HG03342 (cell line): Measurements from ENCODE around the gene PSMB9.
"Not testable (repeated sequence)": the region's sequence is repeated elsewhere in the genome, so short reads cannot be mapped to it uniquely, and the experiment has no call there.

Experiments
- ATAC-seq: cut with Tn5 transposase; IDR thresholded peaks from one replicate; pipeline ENCODE4 v1.9.1; 2021; ENCODE audit warnings: mild to moderate bottlenecking, moderate library complexity; ENCODE audit not compliant: unreplicated experiment

The PSMB9 gene

GRCh38 chr6:32858194-32858593 is 4.2 kb downstream of the PSMB9 start:
- ATAC-seq: no peak

- ATAC-seq: no peak
These were observed 6.7 kb downstream of the PSMB9 start for GRCh38 chr6:32860674-32861073.

GRCh38 chr6:32862725-32863124 is 8.7 kb downstream of the PSMB9 start:
- ATAC-seq: no peak

GRCh38 chr6:32865724-32866443 is 11.9 kb downstream of the PSMB9 start:
- no peak for ATAC-seq

GRCh38 chr6:32867022-32867477 is 13.1 kb downstream of the PSMB9 start:
- peak; percentile 42 for ATAC-seq

- ATAC-seq: no peak
These were observed 13.7 kb downstream of the PSMB9 start for GRCh38 chr6:32867554-32868256.

GRCh38 chr6:32868257-32868788 is 14.3 kb downstream of the PSMB9 start:
- no peak for ATAC-seq

GRCh38 chr6:32873947-32874346 is 20.0 kb downstream of the PSMB9 start:
- not testable (repeated sequence) for ATAC-seq

- no peak for ATAC-seq
These were observed 22.6 kb downstream of the PSMB9 start for GRCh38 chr6:32876603-32877002.

GRCh38 chr6:32879691-32880090 is 25.7 kb downstream of the PSMB9 start:
- ATAC-seq: no peak

GRCh38 chr6:32880962-32881361 is 27.0 kb downstream of the PSMB9 start:
- ATAC-seq: not testable (repeated sequence)

- ATAC-seq: no peak
These were observed 28.9 kb downstream of the PSMB9 start for GRCh38 chr6:32882879-32883250.

GRCh38 chr6:32883789-32884188 is 29.8 kb downstream of the PSMB9 start:
- ATAC-seq: no peak

GRCh38 chr6:32885698-32886286 is 31.8 kb downstream of the PSMB9 start:
- no peak for ATAC-seq

GRCh38 chr6:32886681-32887383 is 32.8 kb downstream of the PSMB9 start:
- no peak for ATAC-seq

- no peak for ATAC-seq
These were observed 33.6 kb downstream of the PSMB9 start for GRCh38 chr6:32887616-32888015.

- no peak for ATAC-seq
These were observed 34.6 kb downstream of the PSMB9 start for GRCh38 chr6:32888576-32888975.

- no peak for ATAC-seq
These were observed 35.5 kb downstream of the PSMB9 start for GRCh38 chr6:32889533-32889932.

- no peak for ATAC-seq
These were observed 36.8 kb downstream of the PSMB9 start for GRCh38 chr6:32890831-32891230.

GRCh38 chr6:32894085-32895005 is 40.4 kb downstream of the PSMB9 start:
- ATAC-seq: peak; percentile 93
